HEK293 (cell line): Measurements from ENCODE around the gene PRAF2.

Experiments used
- HOXA7 ChIP-seq: sonication (generic); formaldehyde crosslinking; IDR thresholded peaks from 2 replicates; pipeline ENCODE4 v1.8.1; 2022; ENCODE audit warnings: missing genetic modification reagents, borderline replicate concordance
- RBAK ChIP-seq: fragments of 450-650 bp; formaldehyde crosslinking; IDR thresholded peaks from 2 replicates; pipeline ENCODE4 v1.5.1; 2016; ENCODE audit warnings: missing biosample characterization, missing genetic modification characterization
- SP3 ChIP-seq: fragments of 450-650 bp; formaldehyde crosslinking; IDR thresholded peaks from 2 replicates; pipeline ENCODE4 v1.5.1; 2016; ENCODE audit warnings: missing biosample characterization, missing genetic modification characterization
- TCF7L2 ChIP-seq: IDR thresholded peaks from 2 replicates; pipeline ENCODE4 v1.6.1; 2011; ENCODE audit warnings: low read depth, mild to moderate bottlenecking, inconsistent platforms, low read length, moderate library complexity, borderline replicate concordance
- ZNF24 ChIP-seq: fragments of 450-650 bp; formaldehyde crosslinking; IDR thresholded peaks from 2 replicates; pipeline ENCODE4 v1.5.1; 2016; ENCODE audit warnings: missing biosample characterization, missing genetic modification characterization
- ZNF626 ChIP-seq: fragments of 450-650 bp; sonication (Bioruptor Pico); formaldehyde crosslinking; IDR thresholded peaks from 2 replicates; pipeline ENCODE4 v1.5.1; 2018; ENCODE audit warnings: missing biosample characterization, missing genetic modification characterization, inconsistent platforms
- ZNF792 ChIP-seq: fragments of 450-650 bp; formaldehyde crosslinking; IDR thresholded peaks from 2 replicates; pipeline ENCODE4 v1.5.1; 2016; ENCODE audit warnings: missing biosample characterization, missing genetic modification characterization
- TF ChIP-seq, protein P1 (sequence below): fragments of 450-650 bp; formaldehyde crosslinking; IDR thresholded peaks from 2 replicates; pipeline ENCODE4 v1.5.1; 2016; ENCODE audit warnings: missing biosample characterization, missing genetic modification characterization
- TF ChIP-seq, protein P2 (sequence below): fragments of 450-650 bp; formaldehyde crosslinking; IDR thresholded peaks from 2 replicates; pipeline ENCODE4; 2016; ENCODE audit warnings: missing biosample characterization, missing genetic modification characterization
- TF ChIP-seq, protein P3 (sequence below): fragments of 450-650 bp; formaldehyde crosslinking; IDR thresholded peaks from 2 replicates; pipeline ENCODE4 v1.5.1; 2016; ENCODE audit warnings: missing biosample characterization, missing genetic modification characterization

DNA sequence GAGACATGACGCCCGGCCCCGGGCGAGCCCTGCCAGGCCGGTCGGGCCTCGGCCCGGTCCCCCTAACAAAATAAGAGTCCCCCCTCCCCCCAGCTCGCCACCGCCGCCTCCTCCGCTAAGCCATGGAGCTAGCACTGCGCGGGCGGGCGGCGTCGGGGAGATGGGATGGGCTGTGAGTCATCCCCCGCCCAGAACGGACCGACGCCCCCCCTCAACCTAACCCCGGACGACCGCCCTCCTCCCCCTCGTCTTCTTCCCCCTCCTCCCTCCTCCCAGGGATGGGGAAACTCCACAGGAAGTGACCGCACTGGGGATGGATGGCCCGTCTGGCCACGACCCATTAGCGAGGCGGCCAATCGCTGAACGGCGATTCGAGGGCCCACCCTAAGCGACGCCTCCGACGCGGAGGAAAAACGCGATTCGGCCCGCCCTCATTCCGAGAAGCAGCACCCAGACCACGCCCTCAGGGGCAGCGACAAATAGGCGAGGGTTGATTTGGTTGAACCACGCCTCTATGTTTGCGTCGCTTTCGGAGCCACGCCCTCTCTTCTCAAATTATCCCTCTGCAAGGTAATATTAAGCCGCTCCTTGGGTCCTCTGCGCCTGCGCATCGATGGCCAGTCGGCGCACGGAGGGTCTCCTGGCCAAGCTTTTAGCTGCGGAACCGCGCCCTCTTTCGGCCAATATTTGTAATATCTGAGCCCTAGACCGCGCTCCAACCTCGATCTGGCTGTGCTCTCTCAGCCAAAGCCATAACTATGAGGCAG lies 30.4 kb downstream of the PRAF2 start, which contains the start of gene TFE3:
- 0 out of 2 replicates have a peak, but pooled peaks have one; percentile 18 for TF ChIP-seq ZNF24 (tag by site-specific recombination)
- no peak for TF ChIP-seq TCF7L2
- TF ChIP-seq, protein P1, sequence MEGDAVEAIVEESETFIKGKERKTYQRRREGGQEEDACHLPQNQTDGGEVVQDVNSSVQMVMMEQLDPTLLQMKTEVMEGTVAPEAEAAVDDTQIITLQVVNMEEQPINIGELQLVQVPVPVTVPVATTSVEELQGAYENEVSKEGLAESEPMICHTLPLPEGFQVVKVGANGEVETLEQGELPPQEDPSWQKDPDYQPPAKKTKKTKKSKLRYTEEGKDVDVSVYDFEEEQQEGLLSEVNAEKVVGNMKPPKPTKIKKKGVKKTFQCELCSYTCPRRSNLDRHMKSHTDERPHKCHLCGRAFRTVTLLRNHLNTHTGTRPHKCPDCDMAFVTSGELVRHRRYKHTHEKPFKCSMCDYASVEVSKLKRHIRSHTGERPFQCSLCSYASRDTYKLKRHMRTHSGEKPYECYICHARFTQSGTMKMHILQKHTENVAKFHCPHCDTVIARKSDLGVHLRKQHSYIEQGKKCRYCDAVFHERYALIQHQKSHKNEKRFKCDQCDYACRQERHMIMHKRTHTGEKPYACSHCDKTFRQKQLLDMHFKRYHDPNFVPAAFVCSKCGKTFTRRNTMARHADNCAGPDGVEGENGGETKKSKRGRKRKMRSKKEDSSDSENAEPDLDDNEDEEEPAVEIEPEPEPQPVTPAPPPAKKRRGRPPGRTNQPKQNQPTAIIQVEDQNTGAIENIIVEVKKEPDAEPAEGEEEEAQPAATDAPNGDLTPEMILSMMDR (tag by site-specific recombination) = peak; percentile 64
- TF ChIP-seq, protein P2, sequence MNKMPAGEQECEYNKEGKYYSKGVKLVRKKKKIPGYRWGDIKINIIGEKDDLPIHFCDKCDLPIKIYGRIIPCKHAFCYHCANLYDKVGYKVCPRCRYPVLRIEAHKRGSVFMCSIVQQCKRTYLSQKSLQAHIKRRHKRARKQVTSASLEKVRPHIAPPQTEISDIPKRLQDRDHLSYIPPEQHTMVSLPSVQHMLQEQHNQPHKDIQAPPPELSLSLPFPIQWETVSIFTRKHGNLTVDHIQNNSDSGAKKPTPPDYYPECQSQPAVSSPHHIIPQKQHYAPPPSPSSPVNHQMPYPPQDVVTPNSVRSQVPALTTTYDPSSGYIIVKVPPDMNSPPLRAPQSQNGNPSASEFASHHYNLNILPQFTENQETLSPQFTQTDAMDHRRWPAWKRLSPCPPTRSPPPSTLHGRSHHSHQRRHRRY (tag by site-specific recombination) = no peak
- TF ChIP-seq ZNF792 = no peak
- no peak for TF ChIP-seq ZNF626 (tag by site-specific recombination)
- TF ChIP-seq SP3 = peak; percentile 85
- TF ChIP-seq, protein P3, sequence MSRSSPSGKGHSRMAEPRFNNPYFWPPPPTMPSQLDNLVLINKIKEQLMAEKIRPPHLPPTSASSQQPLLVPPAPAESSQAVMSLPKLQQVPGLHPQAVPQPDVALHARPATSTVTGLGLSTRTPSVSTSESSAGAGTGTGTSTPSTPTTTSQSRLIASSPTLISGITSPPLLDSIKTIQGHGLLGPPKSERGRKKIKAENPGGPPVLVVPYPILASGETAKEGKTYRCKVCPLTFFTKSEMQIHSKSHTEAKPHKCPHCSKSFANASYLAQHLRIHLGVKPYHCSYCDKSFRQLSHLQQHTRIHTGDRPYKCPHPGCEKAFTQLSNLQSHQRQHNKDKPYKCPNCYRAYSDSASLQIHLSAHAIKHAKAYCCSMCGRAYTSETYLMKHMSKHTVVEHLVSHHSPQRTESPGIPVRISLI = no peak
- no peak for TF ChIP-seq RBAK (tag by site-specific recombination)
- no peak for TF ChIP-seq HOXA7 (CRISPR knock-in tag)
